Myocyte (in vitro differentiated cells): ENCODE measurements around the gene TRIM61. TPM values are rescaled to one million over a fixed set of nuclear protein-coding genes. Genes with fewer than 3 reads are reported as not detected.
"Not testable (repeated sequence)": the region's sequence is repeated elsewhere in the genome, so short reads cannot be mapped to it uniquely, and the experiment has no call there.

Experiments
- DNase-seq: peaks from one replicate; pipeline ENCODE4 v3.0.0-alpha.2; 2012; ENCODE audit warnings: low read depth
- total RNA-seq: library from RNA; depleted of rRNA; stranded (reverse); fragments of >200 nt; gene quantifications from 2 replicates; pipeline ENCODE4 v1.2.3, GENCODE V29; 2014

TRIM61 gene
- total RNA-seq, 1 donor from 2014 or later: not detected

- peak; percentile 91 for DNase-seq
These were observed 20.5 kb downstream of the TRIM61 start for GRCh38 chr4:164956766-164957643.

GRCh38 chr4:164955107-164955805 lies 22.2 kb downstream of the TRIM61 start:
- DNase-seq: no peak

GRCh38 chr4:164952551-164952950 lies 24.9 kb downstream of the TRIM61 start:
- no peak for DNase-seq

DNA sequence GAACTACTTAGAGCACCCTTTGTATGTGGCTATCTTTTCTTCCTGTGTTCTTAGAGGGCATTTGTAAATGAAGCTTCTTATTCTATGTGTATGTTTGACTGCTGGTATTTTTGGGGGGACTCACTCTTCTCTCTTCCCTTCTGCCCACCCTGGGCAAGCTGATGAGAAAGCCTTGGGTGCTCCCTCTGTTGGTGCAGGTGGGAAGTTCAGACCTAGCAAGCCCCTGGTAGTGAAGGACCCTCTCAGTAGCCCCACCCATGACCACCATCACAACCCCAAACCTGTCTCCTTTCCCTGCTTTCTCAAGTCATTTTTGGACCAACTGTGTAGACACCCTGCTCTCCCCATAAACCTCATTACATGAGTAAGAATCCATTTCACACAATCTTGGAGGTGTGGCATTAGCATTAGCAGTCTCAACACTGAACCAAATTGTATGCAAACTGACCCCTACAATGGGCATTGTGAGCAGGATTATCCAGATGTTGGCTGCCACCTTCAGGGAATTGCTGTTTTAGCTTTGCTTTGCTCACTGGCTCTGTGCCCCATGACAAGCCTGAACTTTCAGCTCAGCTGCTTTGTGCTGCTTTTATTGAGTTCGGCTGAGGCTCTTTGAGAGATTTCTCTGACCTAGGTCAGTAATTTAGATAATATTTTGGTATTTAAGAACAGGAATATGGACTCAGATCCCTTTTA lies 27.9 kb downstream of the TRIM61 start:
- peak; percentile 42 for DNase-seq

GRCh38 chr4:164948975-164949374 lies 28.5 kb downstream of the TRIM61 start:
- no peak for DNase-seq

GRCh38 chr4:164948006-164948405 lies 29.5 kb downstream of the TRIM61 start:
- DNase-seq: not testable (repeated sequence)

DNA sequence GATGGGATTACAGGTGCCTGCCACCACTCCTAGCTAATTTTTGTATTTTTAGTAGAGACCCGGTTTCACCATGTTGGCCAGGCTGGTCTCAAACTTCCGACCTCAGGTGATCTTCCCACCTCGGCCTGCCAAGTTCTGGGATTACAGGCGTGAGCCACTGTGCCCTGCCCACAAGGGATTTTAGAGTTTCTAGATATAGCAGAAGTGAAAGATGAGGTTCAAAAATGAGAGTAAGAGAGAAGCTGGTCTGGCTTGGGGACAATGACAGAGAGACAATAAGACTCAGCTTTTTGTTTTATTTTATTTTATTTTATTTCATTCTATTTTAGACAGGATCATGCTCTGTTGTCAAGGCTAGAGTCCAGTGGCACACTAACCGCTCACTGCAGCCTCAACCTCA lies 30.6 kb downstream of the TRIM61 start:
- DNase-seq: no peak

DNA sequence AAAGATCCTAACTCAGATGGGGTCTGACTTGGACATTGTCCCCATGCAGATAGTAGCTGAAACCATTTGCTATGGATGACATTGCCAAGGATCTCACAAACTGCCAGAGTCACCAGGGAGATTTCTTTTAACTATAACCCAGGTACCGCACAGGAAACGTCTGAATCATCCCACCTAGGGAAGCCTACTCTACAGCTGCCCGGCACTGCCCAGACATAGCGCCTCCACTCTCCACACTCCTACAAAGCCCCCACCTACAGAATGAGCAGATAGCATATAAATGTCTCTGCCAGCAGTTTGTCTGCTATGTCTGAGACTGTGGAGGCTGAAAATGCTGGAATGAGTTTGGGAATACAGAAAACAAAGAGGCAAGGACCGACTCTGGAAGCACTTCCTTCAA lies 32.3 kb downstream of the TRIM61 start:
- DNase-seq: no peak

GRCh38 chr4:164943192-164943591 lies 34.3 kb downstream of the TRIM61 start:
- DNase-seq: peak; percentile 72

DNA sequence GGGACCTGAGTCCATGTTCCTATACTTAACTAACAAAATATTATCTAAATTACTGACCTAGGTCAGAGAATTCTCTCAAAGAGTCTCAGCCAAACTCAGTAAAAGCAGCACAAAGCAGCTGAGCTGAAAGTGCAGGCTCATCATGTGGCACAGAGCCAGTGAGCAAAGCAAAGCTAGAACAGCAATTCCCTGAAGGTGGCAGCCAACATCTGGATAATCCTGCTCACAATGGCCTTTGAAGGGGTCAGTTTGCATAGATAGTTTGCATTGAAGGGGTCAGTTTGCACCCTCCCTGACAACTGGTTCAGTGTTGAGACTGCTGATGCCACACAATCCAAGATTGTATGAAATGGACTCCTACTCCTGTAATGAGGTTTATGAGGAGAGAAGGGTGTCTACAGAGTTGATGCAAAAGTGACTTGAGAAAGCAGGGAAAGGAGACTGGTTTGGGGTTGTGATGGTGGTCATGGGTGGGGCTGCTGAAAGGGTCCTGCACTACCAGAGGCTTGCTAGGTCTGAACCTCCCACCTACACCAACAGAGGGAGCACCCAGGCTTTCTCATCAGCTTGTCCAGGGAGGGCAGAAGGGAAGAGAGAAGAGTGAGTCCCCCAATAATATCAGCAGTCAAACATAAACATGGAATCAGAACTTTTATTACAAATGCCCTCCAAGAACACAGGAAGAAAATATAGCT lies 39.7 kb downstream of the TRIM61 start:
- DNase-seq: peak; percentile 74

GRCh38 chr4:164935865-164936606 lies 41.4 kb downstream of the TRIM61 start:
- not testable (repeated sequence) for DNase-seq

- DNase-seq: no peak
These were observed 42.1 kb downstream of the TRIM61 start for GRCh38 chr4:164935363-164935762.

GRCh38 chr4:164933244-164933643 lies 44.2 kb downstream of the TRIM61 start:
- no peak for DNase-seq

- peak; percentile 86 for DNase-seq
These were observed 45.7 kb downstream of the TRIM61 start for GRCh38 chr4:164931551-164932324.

GRCh38 chr4:164930647-164931046 lies 46.8 kb downstream of the TRIM61 start:
- no peak for DNase-seq

GRCh38 chr4:164927101-164927500 lies 50.4 kb downstream of the TRIM61 start:
- peak; percentile 41 for DNase-seq

DNA sequence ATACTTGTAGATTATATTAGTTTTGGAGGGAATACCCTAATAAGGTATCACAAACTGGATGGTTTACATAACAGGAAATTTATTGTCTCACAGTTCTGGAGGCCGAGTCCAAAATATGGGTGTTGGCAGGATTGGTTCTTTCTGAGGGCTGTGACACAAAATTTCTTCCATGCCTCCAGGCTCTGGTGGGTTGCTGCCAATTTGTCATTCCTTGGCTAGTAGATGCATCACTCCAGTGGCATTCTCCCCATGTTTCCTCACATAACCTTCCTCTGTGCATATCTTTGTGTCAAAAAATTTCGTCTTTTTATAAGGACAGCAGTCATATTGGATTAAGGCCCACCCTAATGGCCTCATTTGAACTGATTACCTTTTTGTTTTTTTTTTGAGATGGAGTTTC lies 51.2 kb downstream of the TRIM61 start:
- DNase-seq: peak; percentile 79

DNA sequence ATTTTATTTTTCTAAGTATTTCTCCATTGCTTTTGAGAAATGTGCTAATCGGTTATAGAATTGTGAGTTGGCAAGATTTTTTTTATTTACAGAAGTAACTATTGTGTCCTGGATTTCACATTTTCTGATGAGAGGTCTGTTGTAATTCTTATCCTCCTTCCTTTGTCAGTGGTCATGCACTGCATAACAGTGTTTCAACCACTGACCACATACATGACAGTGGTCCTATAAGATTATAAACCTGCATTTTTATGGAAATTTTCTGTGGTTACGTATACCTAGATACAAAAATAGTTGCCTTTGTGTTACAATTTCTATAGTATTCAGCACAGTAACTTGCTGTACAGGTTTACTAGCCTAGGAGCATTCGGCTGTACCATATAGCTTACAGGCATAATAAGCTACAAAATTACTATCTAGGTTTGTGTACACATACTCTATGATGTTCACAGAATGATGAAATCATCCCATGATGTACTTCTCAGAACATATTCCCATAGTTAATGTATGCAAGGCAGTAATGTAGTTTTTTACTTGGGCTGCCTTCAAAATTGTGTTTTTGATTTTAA lies 52.7 kb downstream of the TRIM61 start:
- peak; percentile 30 for DNase-seq

GRCh38 chr4:164918956-164919355 lies 58.5 kb downstream of the TRIM61 start:
- no peak for DNase-seq
